Endothelial cell of umbilical vein (primary cell): ENCODE results near the gene BET1. TPM values are rescaled to one million over a fixed set of nuclear protein-coding genes. Genes with fewer than 3 reads are reported as not detected.

Source experiments
- BruUV-seq: library from RNA; stranded (reverse); fragments of 400-500 nt; replicated peaks from 2 replicates; lab custom pipeline; 2021; lab: Mats Ljungman, UMichigan
- CTCF ChIA-PET: fragments of 300-600, 350-600 bp; sonication (Branson Sonifier 250); formaldehyde crosslinking; loops from one replicate; lab custom pipeline; 2021; ENCODE audit warnings: antibody characterized with exemption, inconsistent platforms; lab: Charles Lee
- POLR2A ChIA-PET: fragments of 300-600, 350-600 bp; sonication (Branson Sonifier 250); formaldehyde crosslinking; loops from one replicate; lab custom pipeline; 2021; ENCODE audit warnings: antibody characterized with exemption, inconsistent platforms; lab: Charles Lee
- DNase-seq: peaks from one replicate; pipeline ENCODE4 v3.0.0-alpha.2; 2011; ENCODE audit warnings: low read depth, low spot score
- FAIRE-seq: peaks from 2 replicates; lab custom pipeline; 2011; peaks lifted over from hg19 to GRCh38; lab: Jason Lieb, UNC
- H2AFZ ChIP-seq: 2 replicates; pipeline ENCODE4 v1.6.0; 2012; ENCODE audit warnings: low read depth, low read length, control low read depth, inconsistent platforms
- H3K27ac ChIP-seq: 2 replicates; pipeline ENCODE4 v1.5.1; 2011; ENCODE audit warnings: low read depth, mild to moderate bottlenecking, control low read depth, low read length, moderate library complexity; ENCODE audit not compliant: insufficient read depth
- H3K27me3 ChIP-seq, 2 experiments: 2 replicates each; pipeline versions ENCODE4 v1.6.0 to v1.6.1; 2011; ENCODE audit warnings: low read length in 2 of 2, mixed read lengths in 1 of 2; ENCODE audit not compliant: control insufficient read depth in 2 of 2, insufficient read depth in 2 of 2
- H3K36me3 ChIP-seq, 2 experiments: 2 replicates in 1 of 2; 3 replicates in 1 of 2; pipeline ENCODE4 v1.5.1; 2011; ENCODE audit warnings: low read length in 2 of 2, mild to moderate bottlenecking in 1 of 2, moderate library complexity in 1 of 2; ENCODE audit not compliant: control insufficient read depth in 2 of 2, insufficient read depth in 2 of 2; ENCODE audit errors: extremely low read depth in 1 of 2
- H3K4me1 ChIP-seq: 3 replicates; pipeline ENCODE4 v1.5.1; 2011; ENCODE audit warnings: mild to moderate bottlenecking, low read length; ENCODE audit not compliant: control insufficient read depth, insufficient read depth; ENCODE audit errors: extremely low read depth
- H3K4me2 ChIP-seq: 2 replicates; pipeline ENCODE4 v1.6.1; 2011; ENCODE audit warnings: low read length, control low read depth, mixed read lengths; ENCODE audit not compliant: insufficient read depth
- H3K4me3 ChIP-seq, 3 experiments: fragments of 200-600 bp in 1 of 3; sonication (generic), shearing (Covaris generic) in 1 of 3; replicated peaks in 1 of 3; 2 replicates each; pipeline ENCODE4 v1.5.1; 2011 to 2016; ENCODE audit warnings: control low read depth in 3 of 3, low read length in 3 of 3, mild to moderate bottlenecking in 2 of 3, inconsistent platforms in 1 of 3, low read depth in 1 of 3, moderate library complexity in 1 of 3; ENCODE audit not compliant: insufficient read depth in 1 of 3
- H3K79me2 ChIP-seq: 2 replicates; pipeline ENCODE4 v1.6.0; 2012; ENCODE audit warnings: low read length, inconsistent platforms; ENCODE audit not compliant: control insufficient read depth, insufficient read depth
- H3K9ac ChIP-seq: replicated peaks from 2 replicates; pipeline ENCODE3; 2011; ENCODE audit warnings: low read length, control low read depth; ENCODE audit not compliant: insufficient read depth; ENCODE audit errors: extremely low read depth
- H3K9me1 ChIP-seq: replicated peaks from 3 replicates; pipeline ENCODE4 v1.6.0; 2011; ENCODE audit warnings: mild to moderate bottlenecking, low read length; ENCODE audit not compliant: control insufficient read depth, insufficient read depth; ENCODE audit errors: extremely low read depth
- H3K9me3 ChIP-seq: replicated peaks from 2 replicates; pipeline ENCODE4 v1.5.1; 2012; ENCODE audit warnings: low read length, inconsistent platforms; ENCODE audit not compliant: control insufficient read depth, insufficient read depth
- H4K20me1 ChIP-seq: replicated peaks from 2 replicates; pipeline ENCODE3; 2011; ENCODE audit warnings: mild to moderate bottlenecking, low read length; ENCODE audit not compliant: control insufficient read depth, insufficient read depth; ENCODE audit errors: extremely low read depth
- EZH2 ChIP-seq: IDR thresholded peaks from 2 replicates; pipeline ENCODE4 v1.6.1; 2012; ENCODE audit warnings: borderline replicate concordance, low read depth, mild to moderate bottlenecking, moderate library complexity, low read length, inconsistent platforms; ENCODE audit not compliant: severe bottlenecking
- FOS ChIP-seq: IDR thresholded peaks from 2 replicates; pipeline ENCODE4 v1.6.1; 2011; ENCODE audit warnings: mild to moderate bottlenecking, low read length, moderate library complexity, borderline replicate concordance; ENCODE audit not compliant: insufficient read depth
- GATA2 ChIP-seq: IDR thresholded peaks from 2 replicates; pipeline ENCODE4 v1.7.0; 2011; ENCODE audit warnings: low read depth, mild to moderate bottlenecking, moderate library complexity, mixed read lengths, low read length; ENCODE audit not compliant: insufficient read length, insufficient read depth
- JUN ChIP-seq: IDR thresholded peaks from 2 replicates; pipeline ENCODE4 v1.6.1; 2011; ENCODE audit warnings: borderline replicate concordance, low read depth; ENCODE audit not compliant: insufficient read length, insufficient read depth
- MAX ChIP-seq: IDR thresholded peaks from 2 replicates; pipeline ENCODE4 v1.6.1; 2011; ENCODE audit not compliant: insufficient read depth, insufficient read length
- MYC ChIP-seq: IDR thresholded peaks from one replicate; pipeline ENCODE4 v1.6.1; 2011; ENCODE audit warnings: mild to moderate bottlenecking, low read depth, low read length
- POLR2A ChIP-seq: IDR thresholded peaks from 2 replicates; pipeline ENCODE4 v1.6.1; 2012; ENCODE audit warnings: low read depth, mild to moderate bottlenecking, control low read depth, low read length
- POLR2AphosphoS5 ChIP-seq: IDR thresholded peaks from 2 replicates; pipeline ENCODE4 v1.6.1; 2012; ENCODE audit warnings: low read depth, mild to moderate bottlenecking, control low read depth, low read length, moderate library complexity; ENCODE audit not compliant: insufficient read depth
- dilution Hi-C: fragments of 300-500 bp; cut with MboI; formaldehyde crosslinking; loops from one replicate; pipeline ENCODE4 v1.15.0; 2019; ENCODE audit warnings: low sequenced_read_pairs; ENCODE audit not compliant: extremely low pct_ligation_motif_present
- intact Hi-C: fragments of 100-400 bp; cut with micrococcal nuclease; formaldehyde crosslinking; loops from one replicate; pipeline ENCODE4 v1.10.0; 2022
- polyA plus RNA-seq, 4 experiments: library from polyadenylated mRNA; depleted of rRNA in 3 of 4; stranded (reverse) in 3 of 4; unstranded in 1 of 4; fragments of >200 nt; gene quantifications; 2 replicates each; pipeline versions ENCODE4 v1.2.1 to v1.2.3, GENCODE V29; 2011 to 2012; ENCODE audit warnings: missing spikeins in 1 of 4
- total RNA-seq: library from RNA; stranded (reverse); gene quantifications from 2 replicates; pipeline ENCODE4 v1.2.3, GENCODE V29; 2021
- TF ChIP-seq, protein P1 (sequence below), 2 donors: IDR thresholded peaks; 1 replicate in 1 of 2; 2 replicates in 1 of 2; pipeline ENCODE4 v1.5.1; 2011; ENCODE audit warnings: low read length in 2 of 2, mild to moderate bottlenecking in 2 of 2, moderate library complexity in 2 of 2, control low read depth in 1 of 2, inconsistent platforms in 1 of 2, low read depth in 1 of 2; ENCODE audit not compliant: insufficient read depth in 1 of 2; ENCODE audit errors: extremely low read depth in 1 of 2

BET1 gene
- total and polyA plus RNA-seq, 2 donors (not counting 3 experiments of a cell fraction or from before 2014, with no cell fraction given) = 21.9 to 28.4 TPM

GRCh38 chr7:94030634-94031033 lies 26.5 kb upstream of the BET1 start:
- H3K27ac ChIP-seq = no peak overlapping the region
- H2AFZ ChIP-seq = no peak overlapping the region
- H3K27me3 ChIP-seq = peaks cover 22 to 29% of the 10 kb centered on the region in 2 experiments
- no peak overlapping the region for H3K4me2 ChIP-seq
- intact Hi-C loops = loop anchor here (2.0 kb wide), 1 partner anchor 16 kb away; no protein-coding TSS in a partner anchor
- TF ChIP-seq POLR2A (no peak), JUN (no peak), MYC (no peak), EZH2 (no peak), GATA2 (no peak), FOS (no peak), POLR2AphosphoS5 (no peak), MAX (no peak)
- TF ChIP-seq, protein P1, sequence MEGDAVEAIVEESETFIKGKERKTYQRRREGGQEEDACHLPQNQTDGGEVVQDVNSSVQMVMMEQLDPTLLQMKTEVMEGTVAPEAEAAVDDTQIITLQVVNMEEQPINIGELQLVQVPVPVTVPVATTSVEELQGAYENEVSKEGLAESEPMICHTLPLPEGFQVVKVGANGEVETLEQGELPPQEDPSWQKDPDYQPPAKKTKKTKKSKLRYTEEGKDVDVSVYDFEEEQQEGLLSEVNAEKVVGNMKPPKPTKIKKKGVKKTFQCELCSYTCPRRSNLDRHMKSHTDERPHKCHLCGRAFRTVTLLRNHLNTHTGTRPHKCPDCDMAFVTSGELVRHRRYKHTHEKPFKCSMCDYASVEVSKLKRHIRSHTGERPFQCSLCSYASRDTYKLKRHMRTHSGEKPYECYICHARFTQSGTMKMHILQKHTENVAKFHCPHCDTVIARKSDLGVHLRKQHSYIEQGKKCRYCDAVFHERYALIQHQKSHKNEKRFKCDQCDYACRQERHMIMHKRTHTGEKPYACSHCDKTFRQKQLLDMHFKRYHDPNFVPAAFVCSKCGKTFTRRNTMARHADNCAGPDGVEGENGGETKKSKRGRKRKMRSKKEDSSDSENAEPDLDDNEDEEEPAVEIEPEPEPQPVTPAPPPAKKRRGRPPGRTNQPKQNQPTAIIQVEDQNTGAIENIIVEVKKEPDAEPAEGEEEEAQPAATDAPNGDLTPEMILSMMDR (IDR thresholded peaks at IDR 0.05; ENCODE audit: extremely low read depth in 1 of 2, insufficient read depth in 1 of 2, low read depth in 1 of 2, low read length in 2 of 2) = no peak
- BruUV-seq = no TSS peak
- ChIA-PET POLR2A (no interaction called here), CTCF (no interaction called here)
- no peak overlapping the region for H3K9ac ChIP-seq
- H4K20me1 ChIP-seq = no peaks in the 10 kb centered on the region
- dilution Hi-C loops = no loop called here
- DNase-seq (no peak), FAIRE-seq (no peak)
- no peaks in the 10 kb centered on the region for H3K9me3 ChIP-seq
- H3K4me1 ChIP-seq = peaks cover 4% of the 10 kb centered on the region
- no peaks in the 10 kb centered on the region for H3K79me2 ChIP-seq
- no peaks in the 10 kb centered on the region for H3K36me3 ChIP-seq
- H3K4me3 ChIP-seq = no peak overlapping the region
- no peaks in the 10 kb centered on the region for H3K9me1 ChIP-seq
